Measurements from ENCODE around the gene CD274.
"Not testable (repeated sequence)": the region's sequence is repeated elsewhere in the genome, so short reads cannot be mapped to it uniquely, and the experiment has no call there.

CD274 gene

DNA sequence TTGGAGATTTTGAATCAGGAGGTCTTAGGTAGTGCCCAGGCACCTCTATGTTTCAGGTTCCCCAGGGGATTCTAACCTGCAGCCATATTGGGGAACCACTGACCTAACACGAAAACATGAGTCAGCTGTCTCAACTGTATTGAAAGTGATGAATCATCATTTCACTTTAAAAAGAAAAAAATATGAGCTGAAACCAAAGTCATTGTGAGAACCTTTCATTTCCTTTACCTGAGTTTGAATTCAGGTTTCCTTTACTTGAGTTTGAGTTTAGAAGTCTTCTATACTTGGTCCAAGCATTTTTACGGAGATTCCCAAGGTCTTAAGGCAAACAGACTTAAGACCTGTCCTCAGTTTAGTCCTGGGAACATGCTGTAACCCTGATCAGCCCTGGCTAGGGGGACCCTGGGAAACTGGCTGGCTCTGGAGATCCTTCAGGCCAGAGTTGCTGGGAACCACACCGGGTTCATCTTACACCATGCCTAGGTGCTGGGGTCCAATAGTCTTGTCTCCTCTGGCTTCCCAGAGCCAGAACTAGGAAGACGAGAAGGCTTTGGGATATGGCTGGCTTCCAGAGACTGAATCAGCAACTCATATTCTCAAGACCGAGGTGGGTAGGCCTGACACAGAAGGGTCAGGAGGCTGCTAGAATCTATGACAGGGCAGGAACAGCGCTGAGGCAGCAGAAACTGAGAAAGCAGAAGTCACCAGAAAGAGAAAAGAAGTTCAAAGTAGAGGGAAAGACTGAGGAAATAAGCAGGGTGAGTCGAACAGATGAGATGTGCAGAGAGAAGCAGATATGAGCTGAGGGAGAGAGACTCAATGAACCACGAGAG is 43.6 kb downstream of the CD274 start:
- Histone ChIP-seq H2AFZ (ENCODE audit: low read length) (peak overlapping the region; percentile 49), H3K4me1 (ENCODE audit: low read length) (peaks cover 17% of the 10 kb centered on the region), H4K20me1 (ENCODE audit: insufficient read depth, low read length) (no peaks in the 10 kb centered on the region), H3K9me3 (replicated peaks; ENCODE audit: insufficient read depth, low read length) (no peaks in the 10 kb centered on the region), H3K27ac (ENCODE audit: low read length) (peak overlapping the region; percentile 94), H3K36me3 (replicated peaks; ENCODE audit: insufficient read depth, low read length) (no peaks in the 10 kb centered on the region), H3F3A (ENCODE audit: insufficient read depth, low read length) (peaks cover 18% of the 10 kb centered on the region), H3K4me2 (ENCODE audit: low read depth, low read length) (peak overlapping the region; percentile 86), H3K9me2 (replicated peaks; ENCODE audit: insufficient read depth, low read length) (no peaks in the 10 kb centered on the region), H3K27me3 (replicated peaks; ENCODE audit: insufficient read depth, low read length) (no peaks in the 10 kb centered on the region), H3K79me2 (ENCODE audit: low read length) (no peaks in the 10 kb centered on the region), H3K4me3 (ENCODE audit: low read length) (peak overlapping the region; percentile 22), H3K9ac (ENCODE audit: low read length) (peak overlapping the region; percentile 38)
- TF ChIP-seq EZH2phosphoT487 (IDR thresholded peaks at IDR 0.05; ENCODE audit: low read length) = no peak
- no peak for TF ChIP-seq EZH2 (optimal IDR thresholded peaks at IDR 0.05; ENCODE audit: low read depth, low read length)
- TF ChIP-seq CTCF (IDR thresholded peaks at IDR 0.05; ENCODE audit: low read length) = no peak
- DNase-seq = peak; percentile 89

DNA sequence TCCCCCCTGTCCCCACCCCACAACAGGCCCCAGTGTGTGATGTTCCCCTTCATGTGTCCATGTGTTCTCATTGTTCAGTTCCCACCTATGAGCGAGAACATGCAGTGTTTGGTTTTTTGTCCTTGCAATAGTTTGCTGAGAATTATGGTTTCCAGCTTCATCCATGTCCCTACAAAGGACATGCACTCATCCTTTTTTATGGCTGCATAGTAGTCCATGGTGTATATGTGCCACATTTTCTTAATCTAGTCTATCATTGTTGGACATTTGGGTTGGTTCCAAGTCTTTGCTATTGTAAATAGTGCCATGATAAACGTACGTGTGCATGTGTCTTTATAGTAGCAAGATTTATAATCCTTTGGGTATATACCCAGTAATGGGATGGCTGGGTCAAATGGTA is 44.4 kb downstream of the CD274 start:
- not testable (repeated sequence) for H3K79me2 ChIP-seq (ENCODE audit: low read length); H3K27ac ChIP-seq (ENCODE audit: low read length); H4K20me1 ChIP-seq (ENCODE audit: insufficient read depth, low read length); H2AFZ ChIP-seq (ENCODE audit: low read length); H3K9me3 ChIP-seq (replicated peaks; ENCODE audit: insufficient read depth, low read length); H3K9me2 ChIP-seq (replicated peaks; ENCODE audit: insufficient read depth, low read length); H3K4me3 ChIP-seq (ENCODE audit: low read length); DNase-seq; H3K9ac ChIP-seq (ENCODE audit: low read length); H3K36me3 ChIP-seq (replicated peaks; ENCODE audit: insufficient read depth, low read length); H3K27me3 ChIP-seq (replicated peaks; ENCODE audit: insufficient read depth, low read length)
- H3F3A ChIP-seq (ENCODE audit: insufficient read depth, low read length) = peaks cover 18% of the 10 kb centered on the region
- peaks cover 17% of the 10 kb centered on the region for H3K4me1 ChIP-seq (ENCODE audit: low read length)
- peak overlapping the region; percentile 86; the same call in 1 of the 2 replicates for H3K4me2 ChIP-seq (ENCODE audit: low read depth, low read length)

DNA sequence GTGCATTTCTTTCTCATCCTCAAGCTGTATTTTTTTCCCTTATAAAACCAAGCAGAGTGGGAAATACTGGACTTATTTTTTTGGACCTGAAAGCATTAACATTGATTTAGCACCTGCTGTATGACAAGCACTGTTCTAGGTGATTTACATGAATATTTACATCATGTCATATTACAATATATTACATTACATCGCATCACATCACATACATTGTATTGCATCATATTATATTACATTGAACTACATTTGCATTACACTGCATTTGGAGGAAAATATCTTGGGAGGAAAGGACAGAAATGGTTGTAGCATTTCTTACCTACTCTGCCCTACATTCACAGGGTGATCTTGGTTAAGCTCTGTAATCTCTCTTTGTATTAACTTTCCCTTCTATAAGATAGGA is 48.8 kb downstream of the CD274 start:
- Histone ChIP-seq H3K9ac (ENCODE audit: low read length) (no peak overlapping the region), H3K27me3 (replicated peaks; ENCODE audit: insufficient read depth, low read length) (no peaks in the 10 kb centered on the region), H3K36me3 (replicated peaks; ENCODE audit: insufficient read depth, low read length) (no peaks in the 10 kb centered on the region), H3K9me3 (replicated peaks; ENCODE audit: insufficient read depth, low read length) (no peaks in the 10 kb centered on the region), H4K20me1 (ENCODE audit: insufficient read depth, low read length) (no peaks in the 10 kb centered on the region), H3K27ac (ENCODE audit: low read length) (no peak overlapping the region), H2AFZ (ENCODE audit: low read length) (no peak overlapping the region), H3K4me1 (ENCODE audit: low read length) (no peaks in the 10 kb centered on the region), H3F3A (ENCODE audit: insufficient read depth, low read length) (peaks cover 3% of the 10 kb centered on the region), H3K79me2 (ENCODE audit: low read length) (no peaks in the 10 kb centered on the region), H3K4me2 (ENCODE audit: low read depth, low read length) (no peak overlapping the region), H3K4me3 (ENCODE audit: low read length) (no peak overlapping the region), H3K9me2 (replicated peaks; ENCODE audit: insufficient read depth, low read length) (no peaks in the 10 kb centered on the region)
- no peak for TF ChIP-seq EZH2phosphoT487 (IDR thresholded peaks at IDR 0.05; ENCODE audit: low read length)
- no peak for TF ChIP-seq CTCF (IDR thresholded peaks at IDR 0.05; ENCODE audit: low read length)
- no peak for TF ChIP-seq EZH2 (optimal IDR thresholded peaks at IDR 0.05; ENCODE audit: low read depth, low read length)
- no peak for DNase-seq

- Histone ChIP-seq H3K9ac (ENCODE audit: low read length) (no peak overlapping the region), H2AFZ (ENCODE audit: low read length) (no peak overlapping the region), H3K4me2 (ENCODE audit: low read depth, low read length) (no peak overlapping the region), H3K79me2 (ENCODE audit: low read length) (no peaks in the 10 kb centered on the region), H3K9me3 (replicated peaks; ENCODE audit: insufficient read depth, low read length) (no peaks in the 10 kb centered on the region), H3K27me3 (replicated peaks; ENCODE audit: insufficient read depth, low read length) (no peaks in the 10 kb centered on the region), H3F3A (ENCODE audit: insufficient read depth, low read length) (no peaks in the 10 kb centered on the region), H3K4me3 (ENCODE audit: low read length) (no peak overlapping the region), H3K9me2 (replicated peaks; ENCODE audit: insufficient read depth, low read length) (no peaks in the 10 kb centered on the region), H3K4me1 (ENCODE audit: low read length) (no peaks in the 10 kb centered on the region), H3K27ac (ENCODE audit: low read length) (no peak overlapping the region), H4K20me1 (ENCODE audit: insufficient read depth, low read length) (no peaks in the 10 kb centered on the region), H3K36me3 (replicated peaks; ENCODE audit: insufficient read depth, low read length) (no peaks in the 10 kb centered on the region)
- no peak for DNase-seq
- TF ChIP-seq EZH2phosphoT487 (IDR thresholded peaks at IDR 0.05; ENCODE audit: low read length) (no peak), EZH2 (optimal IDR thresholded peaks at IDR 0.05; ENCODE audit: low read depth, low read length) (no peak)
Measured at GRCh38 chr9:5499889-5500398, 49.6 kb downstream of the CD274 start.

Measured in MM.1S (cell line).